ENCODE measurements around the gene CDC42EP4.

DNA sequence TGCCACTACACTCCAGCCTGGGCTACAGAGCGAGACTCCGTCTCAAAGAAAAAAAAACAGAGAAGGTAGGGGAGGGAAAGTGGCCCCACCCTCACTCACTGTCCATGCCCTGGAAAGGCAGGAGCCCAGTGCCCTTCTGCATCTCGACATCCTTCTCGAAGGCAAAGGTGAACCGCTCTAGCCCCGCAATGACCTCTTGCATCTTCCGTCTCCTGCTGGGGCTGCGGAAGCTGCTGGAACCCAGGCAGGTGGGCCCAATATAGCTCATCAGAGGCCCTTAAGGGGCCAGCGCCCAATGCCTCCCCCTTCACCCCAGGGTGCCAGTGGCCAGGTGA is 50.2 kb downstream of the CDC42EP4 start, which contains the start of gene CPSF4L:
- TF ChIP-seq SP2 (tag by site-specific recombination; IDR thresholded peaks at IDR 0.05) (no peak), ZNF112 (tag by site-specific recombination; IDR thresholded peaks at IDR 0.05) (no peak), ZNF23 (tag by site-specific recombination; IDR thresholded peaks at IDR 0.05; ENCODE audit: borderline replicate concordance) (no peak), GLIS1 (tag by site-specific recombination; IDR thresholded peaks at IDR 0.05) (no peak), ZEB2 (tag by site-specific recombination; IDR thresholded peaks at IDR 0.05) (no peak), KLF16 (tag by site-specific recombination; IDR thresholded peaks at IDR 0.05) (no peak), ZNF514 (tag by site-specific recombination; IDR thresholded peaks at IDR 0.05) (no peak)
- TF ChIP-seq, protein P1, sequence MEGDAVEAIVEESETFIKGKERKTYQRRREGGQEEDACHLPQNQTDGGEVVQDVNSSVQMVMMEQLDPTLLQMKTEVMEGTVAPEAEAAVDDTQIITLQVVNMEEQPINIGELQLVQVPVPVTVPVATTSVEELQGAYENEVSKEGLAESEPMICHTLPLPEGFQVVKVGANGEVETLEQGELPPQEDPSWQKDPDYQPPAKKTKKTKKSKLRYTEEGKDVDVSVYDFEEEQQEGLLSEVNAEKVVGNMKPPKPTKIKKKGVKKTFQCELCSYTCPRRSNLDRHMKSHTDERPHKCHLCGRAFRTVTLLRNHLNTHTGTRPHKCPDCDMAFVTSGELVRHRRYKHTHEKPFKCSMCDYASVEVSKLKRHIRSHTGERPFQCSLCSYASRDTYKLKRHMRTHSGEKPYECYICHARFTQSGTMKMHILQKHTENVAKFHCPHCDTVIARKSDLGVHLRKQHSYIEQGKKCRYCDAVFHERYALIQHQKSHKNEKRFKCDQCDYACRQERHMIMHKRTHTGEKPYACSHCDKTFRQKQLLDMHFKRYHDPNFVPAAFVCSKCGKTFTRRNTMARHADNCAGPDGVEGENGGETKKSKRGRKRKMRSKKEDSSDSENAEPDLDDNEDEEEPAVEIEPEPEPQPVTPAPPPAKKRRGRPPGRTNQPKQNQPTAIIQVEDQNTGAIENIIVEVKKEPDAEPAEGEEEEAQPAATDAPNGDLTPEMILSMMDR (tag by site-specific recombination; IDR thresholded peaks at IDR 0.05), result no peak
- TF ChIP-seq, protein P2, sequence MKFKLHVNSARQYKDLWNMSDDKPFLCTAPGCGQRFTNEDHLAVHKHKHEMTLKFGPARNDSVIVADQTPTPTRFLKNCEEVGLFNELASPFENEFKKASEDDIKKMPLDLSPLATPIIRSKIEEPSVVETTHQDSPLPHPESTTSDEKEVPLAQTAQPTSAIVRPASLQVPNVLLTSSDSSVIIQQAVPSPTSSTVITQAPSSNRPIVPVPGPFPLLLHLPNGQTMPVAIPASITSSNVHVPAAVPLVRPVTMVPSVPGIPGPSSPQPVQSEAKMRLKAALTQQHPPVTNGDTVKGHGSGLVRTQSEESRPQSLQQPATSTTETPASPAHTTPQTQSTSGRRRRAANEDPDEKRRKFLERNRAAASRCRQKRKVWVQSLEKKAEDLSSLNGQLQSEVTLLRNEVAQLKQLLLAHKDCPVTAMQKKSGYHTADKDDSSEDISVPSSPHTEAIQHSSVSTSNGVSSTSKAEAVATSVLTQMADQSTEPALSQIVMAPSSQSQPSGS (tag by site-specific recombination; IDR thresholded peaks at IDR 0.05; ENCODE audit: low read depth), result no peak

Data from HEK293 (cell line).